ENCODE measurements around the gene FASTKD3.
"Not testable (repeated sequence)": the region's sequence is repeated elsewhere in the genome, so short reads cannot be mapped to it uniquely, and the experiment has no call there.

FASTKD3 gene
- total RNA-seq: 3.9 to 19.5 reads per million in 2 donors

- DNase-seq: peak; percentile 83
Observed at GRCh38 chr5:7868773-7869473, at the start of gene FASTKD3, which contains the start of gene MTRR. FASTKD3 (minus strand) TSS chr5:7869031; CDS start chr5:7868083, 948 bp downstream. MTRR (plus strand) TSS chr5:7869148; CDS start chr5:7870795, 1,647 bp downstream.

GRCh38 chr5:7917130-7918123 lies 48.6 kb upstream of the FASTKD3 start:
- no peak for DNase-seq

GRCh38 chr5:7916171-7916804 lies 47.5 kb upstream of the FASTKD3 start:
- no peak for DNase-seq

- DNase-seq: not testable (repeated sequence)
Observed at GRCh38 chr5:7911429-7911771, 42.6 kb upstream of the FASTKD3 start.

- no peak for DNase-seq
Observed at GRCh38 chr5:7910738-7911428, 42.1 kb upstream of the FASTKD3 start.

GRCh38 chr5:7908317-7908716 lies 39.5 kb upstream of the FASTKD3 start:
- no peak for DNase-seq

GRCh38 chr5:7907612-7908011 lies 38.8 kb upstream of the FASTKD3 start:
- no peak for DNase-seq

GRCh38 chr5:7904170-7904569 lies 35.3 kb upstream of the FASTKD3 start:
- no peak for DNase-seq

- DNase-seq: no peak
Observed at GRCh38 chr5:7902666-7903625, 34.1 kb upstream of the FASTKD3 start.

- no peak for DNase-seq
Observed at GRCh38 chr5:7902201-7902600, 33.4 kb upstream of the FASTKD3 start.

GRCh38 chr5:7897014-7897600 lies 28.3 kb upstream of the FASTKD3 start:
- no peak for DNase-seq

GRCh38 chr5:7894860-7895259 lies 26.0 kb upstream of the FASTKD3 start:
- DNase-seq: no peak

GRCh38 chr5:7894439-7894838 lies 25.6 kb upstream of the FASTKD3 start:
- DNase-seq: no peak

GRCh38 chr5:7888901-7889300 lies 20.1 kb upstream of the FASTKD3 start:
- no peak for DNase-seq

GRCh38 chr5:7886849-7887475 lies 18.1 kb upstream of the FASTKD3 start:
- DNase-seq: no peak

GRCh38 chr5:7884491-7885267 lies 15.8 kb upstream of the FASTKD3 start:
- no peak for DNase-seq

- DNase-seq: no peak
Observed at GRCh38 chr5:7882926-7883325, 14.1 kb upstream of the FASTKD3 start.

GRCh38 chr5:7881816-7882215 lies 13.0 kb upstream of the FASTKD3 start:
- no peak for DNase-seq

- no peak for DNase-seq
Observed at GRCh38 chr5:7881091-7881490, 12.3 kb upstream of the FASTKD3 start.
